Measurements from ENCODE around the gene LAMA5.

LAMA5 gene

DNA sequence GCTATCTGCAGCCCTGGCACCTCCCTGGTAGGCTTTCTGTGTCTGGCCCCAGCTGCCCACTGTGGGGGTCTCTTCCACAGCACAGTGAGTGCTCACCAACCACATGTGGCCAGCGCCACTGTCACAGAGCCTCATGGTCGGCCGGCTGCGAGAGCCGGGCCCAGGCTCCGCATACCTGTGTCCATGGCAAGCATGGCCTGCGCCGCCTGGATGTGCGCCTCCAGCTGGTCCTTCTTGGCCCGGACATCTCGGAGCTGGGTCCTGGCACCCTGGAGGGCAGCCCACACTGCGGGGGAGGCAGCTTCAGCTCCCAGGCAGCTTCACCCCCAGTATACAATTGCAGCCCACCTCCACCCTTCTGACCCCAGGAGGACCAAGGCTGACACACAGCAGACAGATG lies 51.3 kb downstream of the LAMA5 start:
- in situ Hi-C loops (cut with HindIII; ENCODE audit: low sequenced_read_pairs), result no loop called here
- no peak for DNase-seq (ENCODE audit: low read depth)
- TF ChIP-seq, protein P1, sequence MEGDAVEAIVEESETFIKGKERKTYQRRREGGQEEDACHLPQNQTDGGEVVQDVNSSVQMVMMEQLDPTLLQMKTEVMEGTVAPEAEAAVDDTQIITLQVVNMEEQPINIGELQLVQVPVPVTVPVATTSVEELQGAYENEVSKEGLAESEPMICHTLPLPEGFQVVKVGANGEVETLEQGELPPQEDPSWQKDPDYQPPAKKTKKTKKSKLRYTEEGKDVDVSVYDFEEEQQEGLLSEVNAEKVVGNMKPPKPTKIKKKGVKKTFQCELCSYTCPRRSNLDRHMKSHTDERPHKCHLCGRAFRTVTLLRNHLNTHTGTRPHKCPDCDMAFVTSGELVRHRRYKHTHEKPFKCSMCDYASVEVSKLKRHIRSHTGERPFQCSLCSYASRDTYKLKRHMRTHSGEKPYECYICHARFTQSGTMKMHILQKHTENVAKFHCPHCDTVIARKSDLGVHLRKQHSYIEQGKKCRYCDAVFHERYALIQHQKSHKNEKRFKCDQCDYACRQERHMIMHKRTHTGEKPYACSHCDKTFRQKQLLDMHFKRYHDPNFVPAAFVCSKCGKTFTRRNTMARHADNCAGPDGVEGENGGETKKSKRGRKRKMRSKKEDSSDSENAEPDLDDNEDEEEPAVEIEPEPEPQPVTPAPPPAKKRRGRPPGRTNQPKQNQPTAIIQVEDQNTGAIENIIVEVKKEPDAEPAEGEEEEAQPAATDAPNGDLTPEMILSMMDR (IDR thresholded peaks at IDR 0.05; ENCODE audit: low read depth, low read length, missing control alignments), result no peak
- H3K4me3 ChIP-seq (ENCODE audit: low read depth, low read length), result no peak overlapping the region

DNA sequence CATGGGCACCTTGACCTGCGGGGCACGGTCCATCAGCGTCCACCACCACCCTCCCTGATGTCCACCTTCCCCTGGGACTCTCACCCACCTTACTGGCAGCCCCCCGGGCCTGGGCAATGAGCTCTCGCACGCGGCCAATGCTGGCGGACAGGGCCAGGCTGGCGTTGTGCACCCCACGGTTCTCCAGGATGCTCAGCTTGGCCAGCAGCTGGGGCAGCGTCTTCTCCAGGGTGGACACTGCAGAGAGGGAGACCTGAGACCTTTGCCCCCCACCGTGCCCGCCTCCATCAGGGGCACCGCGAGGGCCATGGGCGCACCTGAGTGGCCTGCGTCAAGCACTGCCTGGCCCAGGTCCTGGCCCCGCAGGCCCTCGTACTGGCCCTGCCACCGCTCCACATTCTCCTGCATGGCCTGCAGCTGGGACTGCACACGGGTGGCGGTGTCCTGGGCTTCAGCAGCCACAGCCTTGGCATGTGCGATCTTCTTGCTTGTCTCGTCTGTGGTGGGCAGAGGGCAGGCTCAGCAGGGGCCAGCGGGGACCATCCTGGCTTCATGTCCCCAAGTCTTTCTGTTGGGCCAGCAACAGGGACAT lies 52.3 kb downstream of the LAMA5 start:
- TF ChIP-seq, protein P1 (IDR thresholded peaks at IDR 0.05; ENCODE audit: low read depth, low read length, missing control alignments), result no peak
- no peak overlapping the region for H3K4me3 ChIP-seq (ENCODE audit: low read depth, low read length)
- no peak for DNase-seq (ENCODE audit: low read depth)
- in situ Hi-C loops (cut with HindIII; ENCODE audit: low sequenced_read_pairs), result no loop called here

DNA sequence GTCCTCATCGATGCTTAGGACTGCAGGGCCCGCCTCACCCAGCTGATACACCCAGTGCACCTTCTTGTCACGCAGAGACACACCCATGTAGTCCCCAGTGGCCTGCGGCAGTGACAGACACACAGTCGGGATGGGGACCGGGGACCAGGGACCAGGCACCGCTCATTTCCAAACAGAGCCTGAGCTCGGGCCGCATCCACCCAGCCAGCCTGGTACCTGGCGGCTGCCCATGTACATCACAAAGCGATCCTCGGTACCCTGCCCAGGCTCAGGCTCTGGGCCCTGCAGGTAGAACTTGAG lies 52.8 kb downstream of the LAMA5 start:
- H3K4me3 ChIP-seq (ENCODE audit: low read depth, low read length), result no peak overlapping the region
- no peak for DNase-seq (ENCODE audit: low read depth)
- in situ Hi-C loops (cut with HindIII; ENCODE audit: low sequenced_read_pairs), result no loop called here
- TF ChIP-seq, protein P1 (IDR thresholded peaks at IDR 0.05; ENCODE audit: low read depth, low read length, missing control alignments), result no peak

DNA sequence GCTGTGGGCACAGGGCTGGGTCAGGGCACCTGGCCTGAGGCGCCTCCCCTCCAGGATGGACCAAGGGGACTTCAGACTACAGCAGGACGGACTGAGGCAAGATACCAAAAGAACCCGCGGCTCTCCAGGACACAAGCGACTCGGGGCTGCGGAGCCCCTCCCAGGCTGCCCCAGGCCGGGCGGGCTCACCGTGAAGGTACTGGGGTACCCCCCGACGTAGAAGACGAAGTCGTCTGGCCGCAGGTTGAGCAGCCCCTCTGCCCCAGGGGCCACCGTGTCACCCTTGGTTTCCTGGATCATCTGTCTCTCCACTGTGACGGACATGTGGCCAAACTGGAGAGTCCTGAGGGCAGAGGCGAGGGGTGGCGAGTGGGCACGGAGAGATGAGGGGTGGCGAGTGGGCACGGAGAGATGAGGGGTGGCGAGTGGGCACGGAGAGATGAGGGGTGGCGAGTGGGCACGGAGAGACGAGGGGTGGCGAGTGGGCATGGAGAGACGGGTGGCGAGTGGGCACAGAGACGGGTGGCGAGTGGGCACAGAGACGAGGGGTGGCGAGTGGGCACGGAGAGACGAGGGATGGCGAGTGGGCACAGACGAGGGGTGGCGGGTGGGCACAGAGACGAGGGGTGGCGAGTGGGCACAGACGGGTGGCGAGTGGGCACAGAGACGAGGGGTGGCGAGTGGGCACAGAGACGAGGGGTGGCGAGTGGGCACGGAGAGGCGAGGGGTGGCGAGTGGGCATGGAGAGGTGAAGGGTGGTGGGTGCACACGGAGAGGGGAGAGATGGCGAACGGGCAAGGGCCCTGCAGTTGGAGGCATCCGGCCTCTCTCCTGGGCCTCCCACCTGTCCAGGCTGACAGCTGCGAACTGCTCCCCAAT lies 53.4 kb downstream of the LAMA5 start:
- TF ChIP-seq, protein P1 (IDR thresholded peaks at IDR 0.05; ENCODE audit: low read depth, low read length, missing control alignments), result no peak
- no peak for DNase-seq (ENCODE audit: low read depth)
- H3K4me3 ChIP-seq (ENCODE audit: low read depth, low read length), result no peak overlapping the region
- in situ Hi-C loops (cut with HindIII; ENCODE audit: low sequenced_read_pairs), result no loop called here

DNA sequence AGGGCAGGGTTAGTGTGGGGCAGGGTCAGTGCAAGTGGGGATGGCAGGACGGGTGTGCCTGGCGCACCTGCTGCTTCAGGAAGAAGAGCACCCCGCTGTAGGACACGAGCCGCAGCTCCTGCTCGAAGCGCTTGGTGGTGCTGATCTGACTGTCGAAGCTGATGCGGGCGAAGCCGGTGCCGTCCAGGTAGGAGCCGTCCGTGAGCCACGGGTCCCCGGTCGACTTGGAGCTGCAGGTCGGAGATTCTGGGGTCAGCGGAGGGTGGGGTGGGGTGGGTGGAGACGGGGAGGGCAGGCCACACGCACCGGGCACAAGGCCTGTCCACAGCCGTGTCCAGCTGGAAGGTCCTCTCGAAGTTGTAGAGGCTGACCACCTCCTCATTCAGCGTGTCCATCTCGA lies 54.1 kb downstream of the LAMA5 start:
- TF ChIP-seq, protein P1 (IDR thresholded peaks at IDR 0.05; ENCODE audit: low read depth, low read length, missing control alignments), result no peak
- in situ Hi-C loops (cut with HindIII; ENCODE audit: low sequenced_read_pairs), result no loop called here
- DNase-seq (ENCODE audit: low read depth), result no peak
- no peak overlapping the region for H3K4me3 ChIP-seq (ENCODE audit: low read depth, low read length)

DNA sequence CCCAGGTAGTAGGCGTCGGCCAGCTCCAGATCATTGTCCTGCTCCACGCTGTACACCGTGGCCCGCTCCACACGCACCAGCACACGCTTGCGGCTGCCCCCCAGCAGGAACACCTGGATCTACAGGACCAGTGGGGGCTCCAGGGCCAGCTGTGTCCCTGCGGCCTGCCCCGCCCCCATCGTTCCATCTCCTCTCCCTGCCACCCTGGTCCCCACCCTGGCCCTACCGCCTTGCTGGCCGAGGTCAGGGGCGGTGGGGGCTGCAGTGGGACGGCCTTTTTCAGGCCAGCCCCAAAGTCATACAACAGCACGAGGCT lies 54.5 kb downstream of the LAMA5 start:
- TF ChIP-seq, protein P1 (IDR thresholded peaks at IDR 0.05; ENCODE audit: low read depth, low read length, missing control alignments), result no peak
- DNase-seq (ENCODE audit: low read depth), result no peak
- in situ Hi-C loops (cut with HindIII; ENCODE audit: low sequenced_read_pairs), result no loop called here
- no peak overlapping the region for H3K4me3 ChIP-seq (ENCODE audit: low read depth, low read length)

Measured in astrocyte of the cerebellum (primary cell).